Activated T-helper 2 cell treated with anti-CD3 and anti-CD28 coated beads, Interferon-gamma antibody, Interleukin-2, Interleukin-4, amounts not matched to agents 10 μg/mL and 5 μg/mL and 100 μg/mL, durations not matched to agents 14 hours and 24 hours and 36 hours (primary cell): Measurements from ENCODE around the gene ORM1. TPM values are rescaled to one million over a fixed set of nuclear protein-coding genes. Genes with fewer than 3 reads are reported as not detected.
"Not testable (repeated sequence)": the region's sequence is repeated elsewhere in the genome, so short reads cannot be mapped to it uniquely, and the experiment has no call there.

Experiments
- DNase-seq: peaks from one replicate; pipeline ENCODE4 v3.0.0; 2021; ENCODE audit warnings: low spot score
- H3K27ac Mint-ChIP-seq: one replicate; pipeline ENCODE4 v1.8.0; 2021; ENCODE audit warnings: mixed read lengths
- H3K27me3 Mint-ChIP-seq: one replicate; pipeline ENCODE4 v1.8.0; 2021; ENCODE audit warnings: low read depth, mixed read lengths
- H3K36me3 Mint-ChIP-seq: one replicate; pipeline ENCODE4 v1.8.0; 2021; ENCODE audit warnings: low read depth, mixed read lengths
- H3K4me1 Mint-ChIP-seq: one replicate; pipeline ENCODE4 v1.8.0; 2021; ENCODE audit warnings: low read depth, mixed read lengths
- H3K4me3 Mint-ChIP-seq: one replicate; pipeline ENCODE4 v1.8.0; 2021; ENCODE audit warnings: low read depth, mild to moderate bottlenecking, moderate library complexity, mixed read lengths
- H3K9me3 Mint-ChIP-seq: one replicate; pipeline ENCODE4 v1.8.0; 2021; ENCODE audit warnings: mixed read lengths
- intact Hi-C: fragments of 100-400 bp; cut with micrococcal nuclease; formaldehyde crosslinking; loops from one replicate; pipeline ENCODE4 v1.15.1; 2023
- total RNA-seq: library from RNA; stranded (reverse); gene quantifications from 2 replicates; pipeline ENCODE4 v1.2.3, GENCODE V29; 2022

Gene ORM1
- total RNA-seq = not detected in 2 replicates

GRCh38 chr9:114322831-114323531, at the start of gene ORM1:
Gene ORM1 (plus strand): TSS chr9:114323098. CDS start chr9:114323134, 36 bp downstream.
- not testable (repeated sequence) for H3K4me3 Mint-ChIP-seq

GRCh38 chr9:114273461-114273881, 49.4 kb upstream of the ORM1 start:
- Mint-ChIP-seq H3K4me1 (no peaks in the 10 kb centered on the region), H3K9me3 (no peaks in the 10 kb centered on the region), H3K27ac (no peak overlapping the region), H3K27me3 (no peaks in the 10 kb centered on the region), H3K4me3 (no peak overlapping the region), H3K36me3 (no peaks in the 10 kb centered on the region)
- no peak for DNase-seq
- intact Hi-C loops = loop anchor here (5.0 kb wide), 1 partner anchor 116 kb away; the partner anchor contains the start of gene COL27A1

More at GRCh38 chr9:114322831-114323531, at the start of gene ORM1:
- H3K9me3 Mint-ChIP-seq, DNase-seq, H3K4me1 Mint-ChIP-seq, H3K27me3 Mint-ChIP-seq, H3K36me3 Mint-ChIP-seq, H3K27ac Mint-ChIP-seq, intact Hi-C loops: not testable (repeated sequence)

DNA sequence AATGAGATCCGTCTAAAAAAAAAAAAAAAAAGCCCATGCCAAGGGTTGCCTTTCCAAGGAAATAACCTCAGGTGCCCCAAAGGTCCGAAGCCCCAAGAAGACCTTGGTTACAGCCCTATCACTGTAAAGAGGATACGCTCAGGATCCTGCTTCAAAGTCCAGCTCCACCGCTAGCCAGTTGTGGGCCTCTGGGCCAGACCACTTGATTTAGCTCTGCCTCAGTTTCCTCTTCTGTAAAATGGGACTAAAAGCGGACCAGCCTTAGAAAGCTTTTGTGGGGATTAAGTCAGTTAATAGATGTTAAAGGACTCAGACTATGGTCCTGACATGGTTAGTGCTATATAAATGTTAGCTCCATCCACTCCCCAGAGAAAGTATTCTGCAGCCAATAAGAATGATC, 48.7 kb upstream of the ORM1 start:
- no peak for DNase-seq
- no peaks in the 10 kb centered on the region for H3K4me1 Mint-ChIP-seq
- H3K36me3 Mint-ChIP-seq = no peaks in the 10 kb centered on the region
- H3K27ac Mint-ChIP-seq = no peak overlapping the region
- H3K27me3 Mint-ChIP-seq = no peaks in the 10 kb centered on the region
- intact Hi-C loops = loop anchor here (5.0 kb wide), 1 partner anchor 117 kb away; the partner anchor contains the start of gene COL27A1
- H3K9me3 Mint-ChIP-seq = no peaks in the 10 kb centered on the region
- H3K4me3 Mint-ChIP-seq = no peak overlapping the region

- Mint-ChIP-seq H3K36me3 (no peaks in the 10 kb centered on the region), H3K27ac (no peak overlapping the region), H3K27me3 (no peaks in the 10 kb centered on the region), H3K4me3 (no peak overlapping the region), H3K9me3 (no peaks in the 10 kb centered on the region), H3K4me1 (no peaks in the 10 kb centered on the region)
- intact Hi-C loops = no loop called here
- DNase-seq = no peak
These were observed 47.5 kb upstream of the ORM1 start for GRCh38 chr9:114275246-114276004.

- Mint-ChIP-seq H3K36me3 (no peaks in the 10 kb centered on the region), H3K27ac (no peak overlapping the region), H3K4me3 (no peak overlapping the region), H3K9me3 (no peaks in the 10 kb centered on the region), H3K4me1 (no peaks in the 10 kb centered on the region), H3K27me3 (no peaks in the 10 kb centered on the region)
- DNase-seq = no peak
- intact Hi-C loops = no loop called here
These were observed 45.7 kb upstream of the ORM1 start for GRCh38 chr9:114276908-114277821.

DNA sequence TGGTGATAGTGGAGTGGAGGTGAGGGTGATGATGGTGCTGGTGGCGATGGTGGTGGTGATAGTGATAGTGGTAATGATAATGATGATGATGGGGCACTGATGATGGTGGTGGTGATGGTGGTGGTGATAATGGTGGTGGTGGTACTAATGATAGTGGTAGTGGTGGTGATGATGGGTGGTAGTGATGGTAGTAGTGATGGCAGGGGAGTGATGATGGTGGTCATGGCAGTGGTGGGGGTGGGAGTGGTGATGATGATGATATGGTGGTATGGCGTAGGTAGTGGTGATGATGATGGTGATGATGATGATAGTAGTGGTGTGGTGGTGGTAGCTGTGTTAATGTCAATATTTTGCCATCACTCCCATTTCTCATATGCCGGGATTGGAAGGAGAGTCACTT, 44.5 kb upstream of the ORM1 start:
- H3K36me3 Mint-ChIP-seq = no peaks in the 10 kb centered on the region
- H3K9me3 Mint-ChIP-seq = no peaks in the 10 kb centered on the region
- intact Hi-C loops = no loop called here
- H3K27ac Mint-ChIP-seq = no peak overlapping the region
- H3K4me3 Mint-ChIP-seq = no peak overlapping the region
- H3K27me3 Mint-ChIP-seq = no peaks in the 10 kb centered on the region
- DNase-seq = no peak
- H3K4me1 Mint-ChIP-seq = no peaks in the 10 kb centered on the region

DNA sequence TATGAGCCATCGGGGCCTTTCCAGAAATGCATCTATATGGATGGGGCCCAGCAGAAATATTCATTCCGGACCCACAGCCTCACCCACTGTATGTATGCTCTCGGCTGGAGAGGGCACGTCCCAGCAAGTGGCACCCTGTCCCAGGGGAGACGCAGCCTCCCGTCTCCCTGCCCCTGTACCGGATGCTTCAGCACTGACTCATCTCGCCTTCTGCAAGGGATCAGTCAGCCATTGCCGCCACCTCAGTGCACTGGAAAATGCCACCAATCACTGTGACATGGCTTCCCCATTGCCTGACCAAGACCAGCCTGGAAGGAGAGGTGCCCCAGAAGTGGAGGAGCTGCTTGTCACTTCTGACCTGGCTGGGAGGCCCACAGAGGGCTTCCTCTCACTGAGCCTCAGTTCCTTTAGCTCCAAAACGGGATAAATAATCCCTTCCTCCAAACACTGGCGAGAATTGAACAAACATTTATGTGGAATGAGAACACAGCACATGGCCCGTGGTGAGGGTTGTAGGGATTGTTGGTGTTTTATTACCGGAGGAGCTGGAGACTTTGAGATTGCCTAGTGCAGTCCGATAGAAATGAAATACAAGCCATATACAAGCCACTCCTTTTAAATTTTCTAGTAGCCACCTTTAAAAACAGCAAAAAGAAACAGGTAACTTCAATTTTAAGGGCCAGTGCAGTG, 43.9 kb upstream of the ORM1 start:
- DNase-seq = no peak
- H3K36me3 Mint-ChIP-seq = no peaks in the 10 kb centered on the region
- no peaks in the 10 kb centered on the region for H3K27me3 Mint-ChIP-seq
- H3K9me3 Mint-ChIP-seq = no peaks in the 10 kb centered on the region
- H3K4me1 Mint-ChIP-seq = no peaks in the 10 kb centered on the region
- no peak overlapping the region for H3K4me3 Mint-ChIP-seq
- intact Hi-C loops = no loop called here
- no peak overlapping the region for H3K27ac Mint-ChIP-seq

DNA sequence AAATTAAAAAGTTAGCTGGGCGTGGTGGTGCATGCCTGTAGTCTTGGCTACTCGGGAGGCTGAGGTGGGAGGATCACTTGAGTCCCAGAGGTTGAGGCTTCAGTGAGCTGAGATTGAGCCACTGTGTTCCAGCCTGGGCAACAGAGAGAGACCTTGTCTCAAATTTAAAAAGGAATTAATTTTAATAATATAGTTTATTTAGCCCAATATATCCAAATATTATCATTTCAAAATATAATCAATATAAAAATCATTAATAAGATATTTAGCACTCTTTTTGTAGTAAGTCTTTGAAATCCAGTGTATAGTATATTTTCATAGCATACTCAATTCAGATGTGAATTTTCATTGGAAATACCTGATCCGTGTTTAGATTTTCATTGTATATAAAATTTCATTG, 43.2 kb upstream of the ORM1 start:
- no peaks in the 10 kb centered on the region for H3K4me1 Mint-ChIP-seq
- no peak overlapping the region for H3K4me3 Mint-ChIP-seq
- H3K27ac Mint-ChIP-seq = no peak overlapping the region
- no peaks in the 10 kb centered on the region for H3K36me3 Mint-ChIP-seq
- H3K9me3 Mint-ChIP-seq = no peaks in the 10 kb centered on the region
- H3K27me3 Mint-ChIP-seq = no peaks in the 10 kb centered on the region
- intact Hi-C loops = no loop called here
- DNase-seq = no peak

DNA sequence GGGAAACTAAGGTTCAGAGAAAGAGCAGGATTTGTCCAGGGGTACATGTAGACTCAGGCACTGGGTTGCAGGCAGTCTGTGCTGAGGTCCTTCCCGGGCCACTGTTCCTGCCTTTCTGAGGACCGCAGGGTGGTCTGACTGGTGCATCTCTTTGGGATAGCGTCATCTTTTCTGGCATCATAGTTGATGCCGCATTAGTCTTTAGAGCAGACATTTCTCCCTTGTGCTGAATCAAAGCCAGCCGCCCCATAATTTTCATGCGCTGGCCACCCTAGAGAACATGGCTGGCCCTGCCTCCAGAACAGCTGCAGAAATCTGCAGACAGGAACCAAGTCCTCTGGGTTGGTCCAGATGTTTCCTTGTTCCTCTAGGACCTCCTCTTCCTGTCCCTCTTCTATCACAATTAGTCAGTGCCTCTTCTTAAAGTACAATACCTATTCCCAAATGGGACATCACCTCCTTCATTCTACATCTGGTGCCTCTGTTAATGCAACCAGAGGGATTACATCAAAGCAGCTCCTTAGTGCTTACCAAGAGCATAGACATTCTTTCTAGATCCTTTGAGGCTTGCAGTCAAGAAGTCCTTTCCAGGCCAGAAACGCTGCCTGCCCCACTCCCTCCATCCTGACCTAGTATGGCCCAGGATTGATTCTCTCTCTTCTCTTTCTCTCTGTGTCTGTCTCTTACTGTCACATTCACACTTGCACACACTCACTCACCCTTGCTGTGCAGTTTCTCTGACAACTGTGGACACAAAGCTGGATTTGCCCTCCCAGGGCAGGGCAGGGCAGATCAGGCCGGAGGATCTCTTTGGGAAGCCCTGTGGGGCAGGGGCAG, 42.0 kb upstream of the ORM1 start:
- Mint-ChIP-seq H3K9me3 (no peaks in the 10 kb centered on the region), H3K4me3 (no peak overlapping the region), H3K27ac (no peak overlapping the region), H3K4me1 (no peaks in the 10 kb centered on the region), H3K27me3 (no peaks in the 10 kb centered on the region), H3K36me3 (no peaks in the 10 kb centered on the region)
- intact Hi-C loops = no loop called here
- no peak for DNase-seq

GRCh38 chr9:114281473-114282103, 41.3 kb upstream of the ORM1 start:
- no peaks in the 10 kb centered on the region for H3K9me3 Mint-ChIP-seq
- H3K4me3 Mint-ChIP-seq = no peak overlapping the region
- H3K27ac Mint-ChIP-seq = no peak overlapping the region
- no peak for DNase-seq
- no peaks in the 10 kb centered on the region for H3K4me1 Mint-ChIP-seq
- no peaks in the 10 kb centered on the region for H3K36me3 Mint-ChIP-seq
- H3K27me3 Mint-ChIP-seq = no peaks in the 10 kb centered on the region
- intact Hi-C loops = no loop called here

DNA sequence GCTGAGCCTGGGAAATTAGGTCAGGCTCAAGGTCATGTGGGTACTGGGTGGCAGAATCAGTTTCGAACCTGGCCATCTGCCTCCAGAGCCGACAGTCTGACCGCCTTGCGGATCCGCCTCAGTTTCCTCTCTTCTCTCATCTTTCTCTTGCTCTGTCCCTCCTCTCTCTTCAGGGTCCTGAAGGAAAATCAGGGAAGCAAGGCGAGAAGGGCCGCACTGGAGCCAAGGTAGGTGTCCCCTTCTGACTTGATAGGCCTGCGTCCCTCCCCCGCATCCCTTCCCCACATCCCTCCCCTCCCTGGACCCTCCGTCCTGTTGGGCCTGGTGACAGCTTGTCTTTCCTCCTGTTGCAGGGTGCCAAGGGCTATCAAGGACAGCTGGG, 40.8 kb upstream of the ORM1 start:
- intact Hi-C loops = no loop called here
- Mint-ChIP-seq H3K4me1 (no peaks in the 10 kb centered on the region), H3K9me3 (no peaks in the 10 kb centered on the region), H3K4me3 (no peak overlapping the region), H3K36me3 (no peaks in the 10 kb centered on the region), H3K27me3 (no peaks in the 10 kb centered on the region), H3K27ac (no peak overlapping the region)
- DNase-seq = no peak
